Chondrocyte (in vitro differentiated cells): ENCODE data around the gene PTPN11. TPM values are rescaled to one million over a fixed set of nuclear protein-coding genes. Genes with fewer than 3 reads are reported as not detected.

Experiments
- DNase-seq: peaks from one replicate; pipeline ENCODE4 v3.0.0; 2021; ENCODE audit warnings: mixed read lengths, low spot score
- H3K27ac Mint-ChIP-seq: one replicate; pipeline ENCODE4 v1.8.0; 2021; ENCODE audit warnings: mild to moderate bottlenecking, moderate library complexity, mixed read lengths; ENCODE audit not compliant: unreplicated experiment
- H3K27me3 Mint-ChIP-seq: 2 replicates; pipeline ENCODE4 v1.8.0; 2021; ENCODE audit warnings: low read depth, mixed read lengths
- H3K36me3 Mint-ChIP-seq: 2 replicates; pipeline ENCODE4 v1.8.0; 2021; ENCODE audit warnings: low read depth, mixed read lengths
- H3K4me1 Mint-ChIP-seq: 2 replicates; pipeline ENCODE4 v1.8.0; 2021; ENCODE audit warnings: low read depth, mild to moderate bottlenecking, mixed read lengths
- H3K4me3 Mint-ChIP-seq: one replicate; pipeline ENCODE4 v1.8.0; 2021; ENCODE audit warnings: mild to moderate bottlenecking, moderate library complexity, mixed read lengths; ENCODE audit not compliant: unreplicated experiment
- H3K9me3 Mint-ChIP-seq: 2 replicates; pipeline ENCODE4 v1.8.0; 2021; ENCODE audit warnings: low read depth, mixed read lengths
- CTCF ChIP-seq: fragments of 200-600 bp; sonication (generic); IDR thresholded peaks from 2 replicates; pipeline ENCODE4 v1.5.0; 2021; ENCODE audit warnings: antibody characterized with exemption, mild to moderate bottlenecking, moderate library complexity
- total RNA-seq: library from RNA; stranded (reverse); gene quantifications from 3 replicates; pipeline ENCODE4 v1.2.1, GENCODE V29; 2021

PTPN11 gene
- total RNA-seq, 1 donor from 2014 or later, result 141 TPM

GRCh38 chr12:112549031-112549430, 130.3 kb downstream of the PTPN11 start:
- Mint-ChIP-seq H3K27me3 (peaks cover 21% of the 10 kb centered on the region), H3K4me3 (no peak overlapping the region), H3K36me3 (peaks cover 1% of the 10 kb centered on the region), H3K9me3 (peaks cover 7% of the 10 kb centered on the region), H3K27ac (no peak overlapping the region), H3K4me1 (no peaks in the 10 kb centered on the region)
- no peak for TF ChIP-seq CTCF
- DNase-seq, result no peak

- Mint-ChIP-seq H3K27ac (no peak overlapping the region), H3K27me3 (peaks cover 20% of the 10 kb centered on the region), H3K4me3 (no peak overlapping the region), H3K36me3 (peaks cover 1% of the 10 kb centered on the region), H3K9me3 (peaks cover 7% of the 10 kb centered on the region), H3K4me1 (no peaks in the 10 kb centered on the region)
- no peak for TF ChIP-seq CTCF
- DNase-seq, result no peak
Measured at GRCh38 chr12:112551681-112552080, 132.9 kb downstream of the PTPN11 start.

- H3K4me1 Mint-ChIP-seq, result no peaks in the 10 kb centered on the region
- DNase-seq, result no peak
- peaks cover 3% of the 10 kb centered on the region for H3K9me3 Mint-ChIP-seq
- no peaks in the 10 kb centered on the region for H3K36me3 Mint-ChIP-seq
- H3K27ac Mint-ChIP-seq, result no peak overlapping the region
- H3K4me3 Mint-ChIP-seq, result no peak overlapping the region
- H3K27me3 Mint-ChIP-seq, result peaks cover 15% of the 10 kb centered on the region
- no peak for TF ChIP-seq CTCF
Measured at GRCh38 chr12:112555621-112556233, 137.0 kb downstream of the PTPN11 start.

- H3K4me3 Mint-ChIP-seq, result no peak overlapping the region
- H3K27me3 Mint-ChIP-seq, result peaks cover 12% of the 10 kb centered on the region
- no peaks in the 10 kb centered on the region for H3K36me3 Mint-ChIP-seq
- no peak for DNase-seq
- H3K27ac Mint-ChIP-seq, result no peak overlapping the region
- TF ChIP-seq CTCF, result no peak
- H3K9me3 Mint-ChIP-seq, result peaks cover under 1% of the 10 kb centered on the region
- H3K4me1 Mint-ChIP-seq, result no peaks in the 10 kb centered on the region
Measured at GRCh38 chr12:112557951-112558630, 139.3 kb downstream of the PTPN11 start.

Other genes with a start within 250 kb of the PTPN11 start
- gene HECTD4, start 36.5 kb upstream of the PTPN11 start, total RNA-seq, result 40.7 to 57.0 TPM (median 42.7 TPM) in 3 replicates
- gene RPL6, start 9.3 kb upstream of the PTPN11 start, total RNA-seq, result 896 to 952 TPM (median 905 TPM) in 3 replicates